GM19438 (cell line): ENCODE data around the gene SEMA4D.

Experiments
- ATAC-seq: cut with Tn5 transposase; IDR thresholded peaks from one replicate; pipeline ENCODE4 v1.9.1; 2021; ENCODE audit warnings: low read depth; ENCODE audit not compliant: unreplicated experiment

Gene SEMA4D

GRCh38 chr9:89418882-89419640 is 78.9 kb downstream of the SEMA4D start:
- peak; percentile 67 for ATAC-seq

GRCh38 chr9:89418474-89418845 is 79.5 kb downstream of the SEMA4D start:
- no peak for ATAC-seq

- no peak for ATAC-seq
These were observed 80.0 kb downstream of the SEMA4D start for GRCh38 chr9:89417832-89418473.

GRCh38 chr9:89414670-89415324 is 83.1 kb downstream of the SEMA4D start:
- ATAC-seq: no peak

GRCh38 chr9:89413963-89414638 is 83.8 kb downstream of the SEMA4D start:
- ATAC-seq: no peak

GRCh38 chr9:89412951-89413350 is 85.0 kb downstream of the SEMA4D start:
- ATAC-seq: no peak

- no peak for ATAC-seq
These were observed 85.4 kb downstream of the SEMA4D start for GRCh38 chr9:89412541-89412940.

- no peak for ATAC-seq
These were observed 86.2 kb downstream of the SEMA4D start for GRCh38 chr9:89411759-89412158.

GRCh38 chr9:89410641-89411350 is 87.1 kb downstream of the SEMA4D start:
- no peak for ATAC-seq

- ATAC-seq: no peak
These were observed 87.9 kb downstream of the SEMA4D start for GRCh38 chr9:89410022-89410421.

- no peak for ATAC-seq
These were observed 88.4 kb downstream of the SEMA4D start for GRCh38 chr9:89409466-89409865.

- no peak for ATAC-seq
These were observed 89.2 kb downstream of the SEMA4D start for GRCh38 chr9:89408628-89409101.

GRCh38 chr9:89407070-89407469 is 90.8 kb downstream of the SEMA4D start:
- no peak for ATAC-seq

GRCh38 chr9:89405826-89406225 is 92.1 kb downstream of the SEMA4D start:
- ATAC-seq: peak; percentile 52

- ATAC-seq: no peak
These were observed 93.8 kb downstream of the SEMA4D start for GRCh38 chr9:89404074-89404473.

- no peak for ATAC-seq
These were observed 95.1 kb downstream of the SEMA4D start for GRCh38 chr9:89402695-89403427.

GRCh38 chr9:89400403-89401116 is 97.4 kb downstream of the SEMA4D start:
- peak; percentile 72 for ATAC-seq

- ATAC-seq: no peak
These were observed 99.3 kb downstream of the SEMA4D start for GRCh38 chr9:89398621-89399020.

- ATAC-seq: no peak
These were observed 100.4 kb downstream of the SEMA4D start for GRCh38 chr9:89397471-89397870.
